Measurements from ENCODE around the gene MVD.

The MVD gene

GRCh38 chr16:88697116-88697830 is 34.4 kb upstream of the MVD start:
- DNase-seq (ENCODE audit: low spot score) = no peak

GRCh38 chr16:88696441-88696840 is 33.5 kb upstream of the MVD start:
- no peak for DNase-seq (ENCODE audit: low spot score)

- no peak for DNase-seq (ENCODE audit: low spot score)
These were observed 32.9 kb upstream of the MVD start for GRCh38 chr16:88695753-88696152.

GRCh38 chr16:88695218-88695617 is 32.3 kb upstream of the MVD start:
- DNase-seq (ENCODE audit: low spot score) = no peak

- no peak for DNase-seq (ENCODE audit: low spot score)
These were observed 31.6 kb upstream of the MVD start for GRCh38 chr16:88694221-88695087.

GRCh38 chr16:88693420-88694177 is 30.7 kb upstream of the MVD start:
- DNase-seq (ENCODE audit: low spot score) = no peak

- DNase-seq (ENCODE audit: low spot score) = no peak
These were observed 30.0 kb upstream of the MVD start for GRCh38 chr16:88692861-88693260.

- no peak for DNase-seq (ENCODE audit: low spot score)
These were observed 29.2 kb upstream of the MVD start for GRCh38 chr16:88691924-88692560.

GRCh38 chr16:88691129-88691813 is 28.4 kb upstream of the MVD start:
- no peak for DNase-seq (ENCODE audit: low spot score)

- DNase-seq (ENCODE audit: low spot score) = no peak
These were observed 27.6 kb upstream of the MVD start for GRCh38 chr16:88690341-88691128.

GRCh38 chr16:88688013-88688778 is 25.3 kb upstream of the MVD start:
- DNase-seq (ENCODE audit: low spot score) = no peak

GRCh38 chr16:88687676-88688012 is 24.8 kb upstream of the MVD start:
- DNase-seq (ENCODE audit: low spot score) = no peak

- no peak for DNase-seq (ENCODE audit: low spot score)
These were observed 24.3 kb upstream of the MVD start for GRCh38 chr16:88687254-88687576.

- DNase-seq (ENCODE audit: low spot score) = peak; percentile 80
These were observed 23.8 kb upstream of the MVD start, which contains the start of gene SNAI3 for GRCh38 chr16:88686439-88687253. Gene SNAI3 (minus strand): TSS chr16:88686507. CDS start chr16:88686406, 101 bp downstream.

- no peak for DNase-seq (ENCODE audit: low spot score)
These were observed 23.2 kb upstream of the MVD start for GRCh38 chr16:88686062-88686438.

- DNase-seq (ENCODE audit: low spot score) = peak; percentile 56
These were observed 22.5 kb upstream of the MVD start for GRCh38 chr16:88685156-88686061.

GRCh38 chr16:88684569-88685155 is 21.8 kb upstream of the MVD start:
- no peak for DNase-seq (ENCODE audit: low spot score)

All from RKO (cell line).